Loucy (cell line): ENCODE measurements around the gene STAT3.

Experiments used
- H2AFZ ChIP-seq: fragments of 200-600 bp; sonication (generic); 2 replicates; pipeline ENCODE4 v1.6.0; 2016; ENCODE audit warnings: antibody characterized with exemption, mild to moderate bottlenecking, low read length, moderate library complexity
- H3F3A ChIP-seq: fragments of 200-600 bp; 2 replicates; pipeline ENCODE4 v1.6.0; 2016; ENCODE audit warnings: antibody characterized with exemption, low read depth, mild to moderate bottlenecking
- H3K27me3 ChIP-seq: fragments of 200-600 bp; sonication (generic); 2 replicates; pipeline ENCODE4 v1.6.1; 2014; ENCODE audit warnings: low read length, mild to moderate bottlenecking; ENCODE audit not compliant: insufficient read depth, poor library complexity, severe bottlenecking
- H3K36me3 ChIP-seq: fragments of 200-600 bp; sonication (generic); 2 replicates; pipeline ENCODE4 v1.6.1; 2016; ENCODE audit warnings: low read length; ENCODE audit not compliant: insufficient read depth
- H3K4me1 ChIP-seq: fragments of 200-600 bp; sonication (generic); 2 replicates; pipeline ENCODE4 v1.5.1; 2014; ENCODE audit warnings: low read length, mild to moderate bottlenecking; ENCODE audit not compliant: insufficient read depth, poor library complexity, severe bottlenecking
- H3K4me2 ChIP-seq: fragments of 200-600 bp; sonication (generic); 2 replicates; pipeline ENCODE4 v1.6.0; 2014; ENCODE audit warnings: antibody characterized with exemption, low read length, low read depth, mild to moderate bottlenecking; ENCODE audit not compliant: poor library complexity, severe bottlenecking
- H3K4me3 ChIP-seq: fragments of 200-600 bp; sonication (generic); 2 replicates; pipeline ENCODE4 v1.5.1; 2014; ENCODE audit warnings: low read length, mild to moderate bottlenecking, mixed read lengths; ENCODE audit not compliant: poor library complexity, severe bottlenecking
- H3K79me2 ChIP-seq: fragments of 200-600 bp; sonication (generic); 2 replicates; pipeline ENCODE4 v1.6.1; 2014; ENCODE audit warnings: low read length; ENCODE audit not compliant: insufficient read depth
- H3K9ac ChIP-seq: fragments of 200-600 bp; sonication (generic); 2 replicates; pipeline ENCODE4 v1.6.0; 2014; ENCODE audit warnings: mild to moderate bottlenecking, low read depth, low read length, moderate library complexity; ENCODE audit not compliant: poor library complexity, severe bottlenecking
- H3K9me2 ChIP-seq: fragments of 200-600 bp; sonication (generic); replicated peaks from 2 replicates; pipeline ENCODE4 v1.6.1; 2016; ENCODE audit warnings: low read depth, low read length, mixed read lengths
- H3K9me3 ChIP-seq: fragments of 200-600 bp; sonication (generic); 2 replicates; pipeline ENCODE4 v1.6.1; 2014; ENCODE audit warnings: mild to moderate bottlenecking, antibody characterized with exemption, low read length, low read depth; ENCODE audit not compliant: insufficient read depth
- H4K20me1 ChIP-seq: fragments of 200-600 bp; sonication (generic); 2 replicates; pipeline ENCODE4 v1.6.0; 2014; ENCODE audit warnings: antibody characterized with exemption, low read length, mild to moderate bottlenecking; ENCODE audit not compliant: insufficient read depth, poor library complexity, severe bottlenecking
- CTCF ChIP-seq: fragments of 200-600 bp; sonication (generic); conservative IDR thresholded peaks from 2 replicates; pipeline ENCODE4 v1.5.1; 2014; ENCODE audit warnings: mild to moderate bottlenecking, antibody characterized with exemption, low read length
- EZH2phosphoT487 ChIP-seq: fragments of 200-600 bp; IDR thresholded peaks from 2 replicates; pipeline ENCODE4 v1.6.1; 2018; ENCODE audit warnings: antibody characterized with exemption, mild to moderate bottlenecking, moderate library complexity, borderline replicate concordance

The STAT3 gene

GRCh38 chr17:42276609-42277341, 111.5 kb downstream of the STAT3 start:
- no peaks in the 10 kb centered on the region for H3F3A ChIP-seq

GRCh38 chr17:42276359-42276608, 112.0 kb downstream of the STAT3 start, which contains the start of gene STAT5B:
Gene STAT5B, minus strand, starts transcription at chr17:42276391. Its CDS starts 44,264 bp downstream, at chr17:42232127.
- H3K4me2 ChIP-seq: peak within 1 kb of the TSS; percentile 95
- peaks cover 54% of the 10 kb centered on the region for H3K4me1 ChIP-seq
- peak within 1 kb of the TSS; percentile 91 for H2AFZ ChIP-seq
- H3K9me2 ChIP-seq: no peaks in the 10 kb centered on the region
- H3K9me3 ChIP-seq: no peaks in the 10 kb centered on the region
- H3K36me3 ChIP-seq: no peaks in the 10 kb centered on the region
- TF ChIP-seq CTCF (no peak), EZH2phosphoT487 (no peak)
- peaks cover 42% of the 10 kb centered on the region for H4K20me1 ChIP-seq
- H3K79me2 ChIP-seq: peaks cover 57% of the 10 kb centered on the region
- peak within 1 kb of the TSS; percentile 97 for H3K4me3 ChIP-seq
- no peaks in the 10 kb centered on the region for H3K27me3 ChIP-seq
- H3F3A ChIP-seq: no peaks in the 10 kb centered on the region
- peak within 1 kb of the TSS; percentile 98 for H3K9ac ChIP-seq

More at GRCh38 chr17:42276609-42277341, 111.5 kb downstream of the STAT3 start:
- Histone ChIP-seq H3K9me2 (no peaks in the 10 kb centered on the region), H3K9me3 (no peaks in the 10 kb centered on the region), H3K27me3 (no peaks in the 10 kb centered on the region), H3K4me3 (peak overlapping the region; percentile 97), H3K9ac (peak overlapping the region; percentile 96), H3K79me2 (peaks cover 52% of the 10 kb centered on the region), H4K20me1 (peaks cover 37% of the 10 kb centered on the region), H2AFZ (peak overlapping the region; percentile 91), H3K4me1 (peaks cover 49% of the 10 kb centered on the region), H3K36me3 (no peaks in the 10 kb centered on the region), H3K4me2 (peak overlapping the region; percentile 95)
- no peak for TF ChIP-seq CTCF
- no peak for TF ChIP-seq EZH2phosphoT487

- H3K9me2 ChIP-seq: no peaks in the 10 kb centered on the region
- no peaks in the 10 kb centered on the region for H3F3A ChIP-seq
- peak overlapping the region; percentile 94 for H3K4me2 ChIP-seq
- peaks cover 59% of the 10 kb centered on the region for H3K4me1 ChIP-seq
- peaks cover 48% of the 10 kb centered on the region for H4K20me1 ChIP-seq
- H3K9me3 ChIP-seq: no peaks in the 10 kb centered on the region
- H3K4me3 ChIP-seq: peak overlapping the region; percentile 97
- H2AFZ ChIP-seq: peak overlapping the region; percentile 66
- H3K9ac ChIP-seq: peak overlapping the region; percentile 98
- no peaks in the 10 kb centered on the region for H3K36me3 ChIP-seq
- TF ChIP-seq EZH2phosphoT487: no peak
- TF ChIP-seq CTCF: 0 out of 2 replicates have a peak, but pooled peaks have one; percentile 11
- H3K79me2 ChIP-seq: peaks cover 62% of the 10 kb centered on the region
- H3K27me3 ChIP-seq: no peaks in the 10 kb centered on the region
Observed at GRCh38 chr17:42275527-42276358, 112.5 kb downstream of the STAT3 start.
